Measurements from ENCODE around the gene RAI1.

The RAI1 gene

GRCh38 chr17:17666111-17666714, 15.0 kb upstream of the RAI1 start:
- no peak for DNase-seq (ENCODE audit: low read depth)
- TF ChIP-seq CTCF (conservative IDR thresholded peaks at IDR 0.05; ENCODE audit: low read depth, low read length) = no peak
- H3K4me3 ChIP-seq (ENCODE audit: low read length) = no peak overlapping the region

- TF ChIP-seq CTCF (conservative IDR thresholded peaks at IDR 0.05; ENCODE audit: low read depth, low read length) = no peak
- H3K4me3 ChIP-seq (ENCODE audit: low read length) = no peak overlapping the region
- DNase-seq (ENCODE audit: low read depth) = no peak
Observed at GRCh38 chr17:17667231-17667630, 14.0 kb upstream of the RAI1 start.

- TF ChIP-seq CTCF (conservative IDR thresholded peaks at IDR 0.05; ENCODE audit: low read depth, low read length) = no peak
- no peak for DNase-seq (ENCODE audit: low read depth)
- H3K4me3 ChIP-seq (ENCODE audit: low read length) = no peak overlapping the region
Observed at GRCh38 chr17:17667947-17668346, 13.3 kb upstream of the RAI1 start.

- no peak overlapping the region for H3K4me3 ChIP-seq (ENCODE audit: low read length)
- no peak for DNase-seq (ENCODE audit: low read depth)
- TF ChIP-seq CTCF (conservative IDR thresholded peaks at IDR 0.05; ENCODE audit: low read depth, low read length) = no peak
Observed at GRCh38 chr17:17668358-17668757, 12.9 kb upstream of the RAI1 start.

- TF ChIP-seq CTCF (conservative IDR thresholded peaks at IDR 0.05; ENCODE audit: low read depth, low read length) = no peak
- H3K4me3 ChIP-seq (ENCODE audit: low read length) = no peak overlapping the region
- DNase-seq (ENCODE audit: low read depth) = no peak
Observed at GRCh38 chr17:17668775-17669579, 12.3 kb upstream of the RAI1 start.

- TF ChIP-seq CTCF (conservative IDR thresholded peaks at IDR 0.05; ENCODE audit: low read depth, low read length) = no peak
- no peak for DNase-seq (ENCODE audit: low read depth)
- no peak overlapping the region for H3K4me3 ChIP-seq (ENCODE audit: low read length)
Observed at GRCh38 chr17:17669580-17670235, 11.6 kb upstream of the RAI1 start.
